ENCODE measurements around the gene TAF1A. TPM values are rescaled to one million over a fixed set of nuclear protein-coding genes. Genes with fewer than 3 reads are reported as not detected.

Gene TAF1A
- total RNA-seq, 1 donor from 2014 or later, result 2.0 TPM

- no peak for TF ChIP-seq CTCF (IDR thresholded peaks at IDR 0.05)
- TF ChIP-seq POLR2A (IDR thresholded peaks at IDR 0.05), result no peak
- TF ChIP-seq POLR2AphosphoS5 (IDR thresholded peaks at IDR 0.05; ENCODE audit: insufficient read depth in 1 of 2, low read depth in 1 of 2), result no peak
- H3K36me3 ChIP-seq, result no peaks in the 10 kb centered on the region
- no peaks in the 10 kb centered on the region for H3K4me1 ChIP-seq
- intact Hi-C loops (cut with DNase I), result no loop called here
- H3K27ac ChIP-seq, result no peak overlapping the region
- no peak overlapping the region for H3K4me3 ChIP-seq
- H3K27me3 ChIP-seq, result no peaks in the 10 kb centered on the region
- DNase-seq (ENCODE audit: extremely low spot score in 2 of 2), result no peak
- H3K9me3 ChIP-seq, result no peaks in the 10 kb centered on the region
These were observed 68.2 kb downstream of the TAF1A start for GRCh38 chr1:222521299-222522104.

Other genes starting within 250 kb of the TAF1A start
- not detected for gene HHIPL2, start 41.8 kb downstream of the TAF1A start, total RNA-seq
- gene MIA3, start 28.2 kb upstream of the TAF1A start, total RNA-seq, result 24.3 TPM
- gene AIDA, start 122.6 kb upstream of the TAF1A start, total RNA-seq, result 49.6 TPM
- 26.0 TPM for gene BROX, start 122.6 kb upstream of the TAF1A start, total RNA-seq
- not detected for gene FAM177B, start 147.3 kb upstream of the TAF1A start, total RNA-seq
- 8.3 TPM for gene DISP1, start 225.1 kb upstream of the TAF1A start, total RNA-seq

Measured in vagina (tissue), 2 donors.